ENCODE data around the gene EEF1A2. TPM values are rescaled to one million over a fixed set of nuclear protein-coding genes. Genes with fewer than 3 reads are reported as not detected.

EEF1A2 gene
- total and polyA plus RNA-seq, 2 of the 4 experiments (the other 2 are of a cell fraction) = 1.3 to 4.6 TPM

DNA sequence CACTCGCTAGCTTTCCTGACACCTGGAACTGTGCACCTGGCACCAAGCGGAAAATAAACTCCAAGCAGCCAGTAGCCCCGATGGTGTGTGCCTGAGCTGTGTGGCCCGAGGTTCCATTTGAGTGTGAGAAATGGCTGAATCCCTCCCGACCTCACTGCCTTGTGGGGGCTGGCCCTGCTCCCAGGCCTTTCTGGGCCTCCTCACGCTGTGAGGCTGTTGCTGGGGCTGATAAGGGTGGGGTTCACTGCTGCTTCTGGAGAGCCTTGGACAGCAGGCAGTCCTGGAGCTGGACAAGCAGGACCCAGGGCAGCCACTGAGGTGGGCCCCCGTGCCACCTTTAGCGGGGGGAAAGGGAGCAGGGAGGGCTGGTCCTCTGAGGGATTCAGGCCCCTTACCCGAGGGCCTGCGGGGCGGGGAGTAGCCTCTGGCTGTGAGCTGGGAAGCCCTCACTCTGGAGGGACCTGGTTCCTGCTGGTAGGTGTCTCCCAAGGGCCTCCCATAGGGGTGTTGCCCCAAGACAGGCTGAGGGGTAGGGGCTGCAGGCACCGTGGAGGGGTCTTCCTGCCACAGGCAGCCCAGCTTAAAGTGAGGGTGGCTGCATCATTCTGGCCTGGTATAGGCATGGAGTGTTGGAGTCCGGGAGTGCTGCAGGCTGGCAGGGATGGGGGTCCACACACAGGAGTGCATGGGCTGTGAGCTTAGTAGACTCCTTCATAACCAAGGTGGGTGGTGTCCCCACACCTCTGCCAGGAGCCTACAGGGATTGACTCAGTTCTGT, 23.4 kb upstream of the EEF1A2 start (continued):
- TF ChIP-seq, protein P1, sequence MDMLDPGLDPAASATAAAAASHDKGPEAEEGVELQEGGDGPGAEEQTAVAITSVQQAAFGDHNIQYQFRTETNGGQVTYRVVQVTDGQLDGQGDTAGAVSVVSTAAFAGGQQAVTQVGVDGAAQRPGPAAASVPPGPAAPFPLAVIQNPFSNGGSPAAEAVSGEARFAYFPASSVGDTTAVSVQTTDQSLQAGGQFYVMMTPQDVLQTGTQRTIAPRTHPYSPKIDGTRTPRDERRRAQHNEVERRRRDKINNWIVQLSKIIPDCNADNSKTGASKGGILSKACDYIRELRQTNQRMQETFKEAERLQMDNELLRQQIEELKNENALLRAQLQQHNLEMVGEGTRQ (IDR thresholded peaks at IDR 0.05; ENCODE audit: low read depth, low read length) = no peak

DNA sequence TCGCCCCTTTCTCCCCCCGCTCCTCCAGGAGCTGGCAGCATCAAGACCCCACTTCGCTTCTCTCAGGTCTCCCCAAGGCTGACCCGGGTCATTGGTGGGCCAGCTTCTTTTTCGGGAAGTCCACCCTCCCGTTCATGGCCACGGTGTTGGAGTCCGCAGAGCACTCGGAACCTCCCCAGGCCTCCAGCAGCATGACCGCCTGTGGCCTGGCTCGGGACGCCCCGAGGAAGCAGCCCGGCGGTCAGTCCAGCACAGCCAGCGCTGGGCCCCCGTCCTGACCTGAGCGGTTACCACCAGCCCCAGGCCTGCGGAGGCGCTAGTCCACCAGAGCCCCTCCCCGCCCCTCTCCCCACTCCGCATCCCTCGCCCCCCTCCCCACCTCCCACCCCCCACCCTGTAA, 22.7 kb upstream of the EEF1A2 start:
- Histone ChIP-seq H3K14ac (replicated peaks; ENCODE audit: low read depth, low read length) (peak overlapping the region; percentile 78; the same call in 1 of the 2 replicates), H3K4me3 (ENCODE audit: insufficient read depth, low read depth, low read length) (peak overlapping the region; percentile 97), H4K20me1 (ENCODE audit: insufficient read depth, low read length) (peaks cover 29% of the 10 kb centered on the region), H3K18ac (ENCODE audit: low read depth, low read length) (no peak overlapping the region), H4K5ac (ENCODE audit: low read depth, low read length) (no peak overlapping the region), H3K4me2 (ENCODE audit: low read depth, low read length) (peak overlapping the region; percentile 80), H3K27ac (ENCODE audit: insufficient read depth, low read length) (peak overlapping the region; percentile 90), H2BK20ac (ENCODE audit: low read depth, low read length) (no peak overlapping the region), H3K9me3 (ENCODE audit: control insufficient read depth, insufficient read depth, low read length) (no peaks in the 10 kb centered on the region), H2AFZ (replicated peaks; ENCODE audit: low read length, poor library complexity) (peak overlapping the region; percentile 89), H4K8ac (ENCODE audit: low read depth in 2 of 2, low read length in 2 of 2) (peak overlapping the region in 1 of 2 experiments; percentile 37; a peak in 1 of 4 replicates), H2AK9ac (replicated peaks; ENCODE audit: low read depth, low read length, poor library complexity) (peak overlapping the region; percentile 94), H4K91ac (ENCODE audit: insufficient read depth, low read depth, low read length) (no peak overlapping the region), H3K9me1 (ENCODE audit: insufficient read depth, low read length) (peaks cover 11% of the 10 kb centered on the region; the same call in 1 of the 2 replicates), H3K27me3 (ENCODE audit: control insufficient read depth, insufficient read depth, low read length) (no peaks in the 10 kb centered on the region), H3K4ac (ENCODE audit: low read depth, low read length) (peak overlapping the region; percentile 75; the same call in 1 of the 2 replicates), H3K79me1 (ENCODE audit: low read depth in 1 of 2, low read length in 2 of 2) (peaks cover 19 to 38% of the 10 kb centered on the region in 2 experiments), H2BK120ac (ENCODE audit: low read depth, low read length) (no peak overlapping the region), H2AK5ac (ENCODE audit: low read depth, low read length) (peak overlapping the region; percentile 59), H2BK15ac (ENCODE audit: low read depth, low read length) (no peak overlapping the region), H3K23ac (ENCODE audit: low read depth, low read length) (peak overlapping the region; percentile 78; the same call in 1 of the 2 replicates), H3K56ac (ENCODE audit: extremely low read depth, insufficient read depth, low read length) (no peak overlapping the region), H3K9ac (ENCODE audit: low read depth, low read length) (peak overlapping the region; percentile 89), H3K36me3 (ENCODE audit: control insufficient read depth, insufficient read depth, low read length) (peaks cover 23% of the 10 kb centered on the region), H2BK5ac (ENCODE audit: low read depth, low read length, poor library complexity, severe bottlenecking) (no peak overlapping the region), H3K4me1 (ENCODE audit: control insufficient read depth, insufficient read depth, low read length) (peaks cover 13% of the 10 kb centered on the region)
- dilution Hi-C loops (cut with HindIII; ENCODE audit: low sequenced_read_pairs, unreplicated experiment) = no loop called here
- ChIA-PET CTCF (interaction anchor here (1.0 to 1.7 kb wide), 3 partner anchors 16 to 26 kb away, joined by 4 read pairs; partner anchors contain the start of gene PTK6), POLR2A (ENCODE audit: unreplicated experiment) (interaction anchor here (1.1 kb wide), 1 partner anchor 24 kb away, joined by 3 read pairs; no protein-coding TSS in a partner anchor)
- intact Hi-C loops (cut with micrococcal nuclease) = no loop called here
- no peak for DNase-seq
- TF ChIP-seq CHD1 (IDR thresholded peaks at IDR 0.05; ENCODE audit: low read depth, low read length) (no peak), BHLHE40 (IDR thresholded peaks at IDR 0.05; ENCODE audit: low read depth, low read length) (no peak), RFX5 (IDR thresholded peaks at IDR 0.05; ENCODE audit: low read depth, low read length) (no peak)
- no TSS peak for BruUV-seq (replicated peaks)
- in situ Hi-C loops (cut with MboI; ENCODE audit: low sequenced_read_pairs) = no loop called here
- WGBS, 2 experiments (ENCODE audit: extremely low coverage in 2 of 2, insufficient read length in 1 of 2) = 6% methylated on average over 3 of the region's 23 CpGs; no CpG with 5 or more reads in 1 of the 2 experiments
- no peak for ATAC-seq (ENCODE audit: low read depth)

Data from IMR-90 (cell line).